GM19193 (cell line): ENCODE data around the gene CFAP43.

Source experiments
- POLR2A ChIP-seq: IDR thresholded peaks from 4 replicates; pipeline ENCODE4 v1.6.1; 2011; ENCODE audit not compliant: insufficient read depth, insufficient read length; ENCODE audit errors: extremely low read depth

Gene CFAP43, protein sequence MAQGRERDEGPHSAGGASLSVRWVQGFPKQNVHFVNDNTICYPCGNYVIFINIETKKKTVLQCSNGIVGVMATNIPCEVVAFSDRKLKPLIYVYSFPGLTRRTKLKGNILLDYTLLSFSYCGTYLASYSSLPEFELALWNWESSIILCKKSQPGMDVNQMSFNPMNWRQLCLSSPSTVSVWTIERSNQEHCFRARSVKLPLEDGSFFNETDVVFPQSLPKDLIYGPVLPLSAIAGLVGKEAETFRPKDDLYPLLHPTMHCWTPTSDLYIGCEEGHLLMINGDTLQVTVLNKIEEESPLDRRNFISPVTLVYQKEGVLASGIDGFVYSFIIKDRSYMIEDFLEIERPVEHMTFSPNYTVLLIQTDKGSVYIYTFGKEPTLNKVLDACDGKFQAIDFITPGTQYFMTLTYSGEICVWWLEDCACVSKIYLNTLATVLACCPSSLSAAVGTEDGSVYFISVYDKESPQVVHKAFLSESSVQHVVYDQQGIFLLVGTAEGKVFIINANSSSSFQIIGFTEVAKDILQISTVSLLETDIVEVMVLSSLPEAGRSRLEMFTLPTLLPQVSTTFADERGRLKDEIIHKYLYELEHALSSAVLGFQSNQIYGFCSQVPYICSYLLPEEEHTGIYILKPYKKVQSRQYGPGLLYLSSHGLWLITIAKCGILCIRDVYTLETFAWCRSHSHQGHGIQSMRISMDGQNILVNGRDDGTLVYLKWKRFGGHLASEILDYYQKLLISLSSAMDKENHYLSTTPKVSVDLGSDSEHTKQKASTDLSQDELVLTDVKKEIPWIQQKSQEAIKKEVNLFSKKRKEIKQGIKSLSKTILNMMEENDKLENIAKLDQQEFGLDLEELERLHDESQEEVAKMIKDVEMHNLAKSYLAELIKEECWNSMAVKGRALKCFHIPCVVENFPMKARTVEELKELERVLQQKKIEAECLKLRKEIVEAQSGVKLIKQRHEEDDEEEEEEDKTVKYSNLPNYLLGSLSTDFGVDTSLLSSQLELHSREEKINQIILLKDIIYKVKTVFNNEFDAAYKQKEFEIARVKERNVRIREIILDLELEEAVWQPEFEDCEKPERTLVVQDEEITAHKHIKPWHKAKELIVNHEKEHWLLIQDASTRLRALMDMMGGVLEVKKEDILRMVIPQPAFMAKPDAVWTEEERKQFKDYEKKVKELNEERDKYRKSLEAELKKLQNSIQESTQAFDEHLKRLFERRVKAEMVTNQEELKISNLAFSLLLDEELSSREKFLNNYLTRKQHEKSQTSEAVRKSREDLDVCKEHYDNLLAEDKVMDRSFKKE (N-terminal part only)

DNA sequence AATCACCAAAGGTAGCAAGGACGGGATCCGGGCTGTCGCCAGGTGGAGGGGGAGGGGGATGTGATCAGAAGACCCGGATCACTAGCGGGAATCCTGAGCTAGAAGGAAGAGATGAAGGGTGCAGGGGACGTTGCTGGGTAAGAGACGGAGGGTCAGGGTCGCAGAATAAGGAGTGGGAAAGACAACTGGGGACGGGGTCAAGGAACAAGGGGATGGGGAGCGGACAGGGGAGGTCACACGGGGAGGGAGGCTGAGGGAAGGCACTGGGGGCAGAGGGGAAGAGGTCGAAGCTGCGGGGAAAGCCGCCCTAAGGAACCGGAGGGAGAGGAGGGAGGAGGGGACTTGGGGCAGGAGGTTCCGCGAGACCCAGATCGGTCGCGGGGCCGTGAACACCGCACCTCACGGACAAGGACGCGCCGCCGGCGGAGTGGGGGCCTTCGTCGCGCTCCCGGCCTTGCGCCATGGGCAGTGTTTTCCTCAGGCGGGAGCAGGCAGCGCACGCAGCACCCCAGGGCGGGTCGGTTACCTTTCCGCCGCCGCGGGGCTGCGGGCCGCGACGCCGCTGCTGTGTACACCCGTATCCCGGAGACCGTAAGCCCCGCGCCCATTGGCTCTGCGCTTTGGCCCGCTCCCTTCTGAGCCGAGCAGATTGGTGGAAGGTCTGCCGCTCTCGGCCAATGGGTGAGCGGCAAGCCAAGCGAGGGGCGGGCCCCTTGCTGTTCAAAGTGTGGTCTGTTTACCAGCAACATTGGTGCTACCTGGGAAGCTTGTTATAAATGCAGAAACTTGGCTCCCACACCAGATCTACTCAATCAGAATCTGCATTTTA, at the start of gene CFAP43:
TSS of gene CFAP43 (minus strand) at position 581 of the 829 bp plus-strand sequence. CDS start at position 463, 118 bp downstream.
- no peak for TF ChIP-seq POLR2A

DNA sequence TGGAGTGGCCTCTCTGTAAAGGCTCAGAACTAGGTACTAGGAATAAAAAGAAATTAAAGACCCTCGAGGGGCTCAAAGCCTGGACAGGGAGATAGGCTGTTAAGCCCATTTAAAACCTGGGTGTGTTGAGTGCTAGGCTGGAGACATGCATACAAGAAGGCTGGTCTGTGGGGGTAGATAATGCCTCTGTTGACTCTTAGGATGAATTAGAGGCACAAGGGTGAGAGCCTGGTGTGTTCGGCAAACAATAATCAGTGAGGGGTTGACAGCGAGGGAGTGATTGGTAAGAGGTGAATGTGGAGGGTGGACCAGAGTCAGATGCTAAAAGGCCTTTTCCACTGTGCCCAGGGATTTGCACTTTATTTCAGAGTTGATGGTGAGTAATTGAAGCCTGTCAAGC, 49.5 kb upstream of the CFAP43 start:
- TF ChIP-seq POLR2A: no peak

DNA sequence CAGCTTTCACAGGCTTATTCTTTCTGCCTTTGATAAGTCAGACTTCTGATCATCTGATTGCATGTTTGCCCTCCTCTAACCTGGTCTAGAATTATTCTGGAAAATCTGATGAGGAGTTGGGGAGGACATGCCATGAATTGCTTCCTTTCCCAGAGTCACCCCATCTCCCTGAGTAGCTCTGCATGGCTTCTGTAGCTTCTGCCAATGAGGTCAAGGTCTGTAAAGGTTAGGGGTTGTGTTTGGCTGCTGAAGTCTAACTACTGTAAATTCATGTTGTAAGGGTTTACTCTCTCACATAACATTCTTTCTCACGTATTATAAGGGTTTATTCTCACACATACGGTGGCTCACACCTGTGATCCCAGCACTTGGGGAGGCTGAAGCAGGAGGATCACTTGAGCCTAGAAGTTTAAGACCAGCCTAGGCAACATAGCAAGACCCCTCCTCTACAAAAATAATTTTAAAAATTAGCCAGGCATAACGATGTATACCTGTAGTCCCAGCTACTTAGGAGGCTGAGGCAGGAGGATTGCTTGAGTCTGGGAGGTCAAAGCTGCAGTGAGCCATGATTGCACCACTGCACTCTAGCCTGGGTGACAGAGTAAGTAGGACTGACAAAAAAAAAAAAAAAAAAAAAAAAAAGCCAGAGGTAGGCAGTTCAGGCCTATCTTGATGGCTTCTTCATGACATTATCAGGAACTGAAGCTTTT, 47.5 kb upstream of the CFAP43 start:
- TF ChIP-seq POLR2A: no peak

DNA sequence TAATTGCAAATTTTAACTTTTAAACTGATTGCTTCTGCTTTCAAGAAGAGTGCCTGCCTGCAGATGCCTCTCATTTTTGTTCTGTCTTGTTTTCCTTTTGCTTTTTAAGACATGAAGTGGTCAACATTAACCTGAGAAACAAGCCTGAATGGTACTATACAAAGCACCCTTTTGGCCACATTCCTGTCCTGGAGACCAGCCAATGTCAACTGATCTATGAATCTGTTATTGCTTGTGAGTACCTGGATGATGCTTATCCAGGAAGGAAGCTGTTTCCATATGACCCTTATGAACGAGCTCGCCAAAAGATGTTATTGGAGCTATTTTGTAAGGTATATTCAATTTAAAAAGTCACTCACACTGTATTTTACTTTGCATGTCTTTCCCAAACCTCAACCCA, 45.6 kb upstream of the CFAP43 start:
- TF ChIP-seq POLR2A: no peak

DNA sequence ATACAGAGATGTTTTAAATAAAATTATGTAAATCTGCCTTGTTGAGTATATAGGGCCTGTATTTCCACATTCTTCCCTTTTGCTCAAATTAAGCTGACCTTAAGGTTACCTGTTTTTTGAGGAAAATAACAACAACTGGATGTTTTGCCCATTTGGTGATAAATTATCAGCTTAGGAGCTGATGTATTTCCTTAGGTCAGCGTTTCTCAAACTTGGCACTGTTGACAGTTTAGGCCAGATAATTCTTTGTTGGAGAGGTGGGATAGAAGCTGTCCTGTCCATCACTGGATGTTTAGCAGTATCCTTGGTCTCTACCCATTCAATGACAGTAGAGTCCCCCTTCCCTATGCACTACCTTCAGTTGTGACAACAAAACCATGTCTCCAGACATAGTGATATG, 44.0 kb upstream of the CFAP43 start:
- no peak for TF ChIP-seq POLR2A

DNA sequence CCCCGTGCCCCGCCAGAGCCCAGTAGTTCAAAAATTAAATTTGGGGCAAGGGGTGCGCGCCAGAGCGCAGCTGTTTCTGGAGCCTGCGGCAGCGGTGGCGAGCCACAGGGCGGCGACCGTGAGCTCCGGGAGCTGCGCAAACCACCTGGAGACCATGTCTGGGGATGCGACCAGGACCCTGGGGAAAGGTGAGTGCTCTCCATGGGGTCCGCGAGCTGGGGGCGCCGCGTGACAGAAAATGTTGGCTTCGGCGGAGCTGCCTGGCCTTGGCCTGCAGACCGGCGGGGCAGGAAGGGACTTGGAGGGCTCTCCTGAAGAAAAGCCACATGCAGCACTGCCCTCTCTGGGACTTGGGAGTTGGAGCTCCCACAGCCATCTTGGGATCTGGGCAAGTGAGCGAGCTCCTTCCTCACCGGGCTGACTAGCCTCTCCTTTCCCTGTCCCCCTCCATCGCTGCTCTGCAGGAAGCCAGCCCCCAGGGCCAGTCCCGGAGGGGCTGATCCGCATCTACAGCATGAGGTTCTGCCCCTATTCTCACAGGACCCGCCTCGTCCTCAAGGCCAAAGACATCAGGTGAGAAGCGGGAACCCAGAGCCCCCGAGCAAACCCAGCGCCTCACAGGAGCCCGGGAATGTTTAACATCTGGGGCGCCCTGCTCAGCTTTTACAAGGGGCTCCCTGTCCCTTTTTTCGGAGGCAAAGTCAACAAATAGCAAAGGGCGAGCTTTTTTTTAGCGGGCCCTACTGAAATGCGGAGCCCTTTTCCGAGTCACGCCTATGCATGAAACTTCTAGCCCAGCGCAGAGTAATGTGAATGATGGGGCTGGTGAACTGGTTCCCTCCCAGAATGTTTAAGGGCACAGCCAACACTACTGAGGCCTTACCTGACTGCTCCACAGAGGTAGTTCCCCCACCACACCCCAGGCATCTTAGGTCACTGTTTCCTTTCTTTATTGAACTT, 42.9 kb upstream of the CFAP43 start:
- TF ChIP-seq POLR2A: no peak

DNA sequence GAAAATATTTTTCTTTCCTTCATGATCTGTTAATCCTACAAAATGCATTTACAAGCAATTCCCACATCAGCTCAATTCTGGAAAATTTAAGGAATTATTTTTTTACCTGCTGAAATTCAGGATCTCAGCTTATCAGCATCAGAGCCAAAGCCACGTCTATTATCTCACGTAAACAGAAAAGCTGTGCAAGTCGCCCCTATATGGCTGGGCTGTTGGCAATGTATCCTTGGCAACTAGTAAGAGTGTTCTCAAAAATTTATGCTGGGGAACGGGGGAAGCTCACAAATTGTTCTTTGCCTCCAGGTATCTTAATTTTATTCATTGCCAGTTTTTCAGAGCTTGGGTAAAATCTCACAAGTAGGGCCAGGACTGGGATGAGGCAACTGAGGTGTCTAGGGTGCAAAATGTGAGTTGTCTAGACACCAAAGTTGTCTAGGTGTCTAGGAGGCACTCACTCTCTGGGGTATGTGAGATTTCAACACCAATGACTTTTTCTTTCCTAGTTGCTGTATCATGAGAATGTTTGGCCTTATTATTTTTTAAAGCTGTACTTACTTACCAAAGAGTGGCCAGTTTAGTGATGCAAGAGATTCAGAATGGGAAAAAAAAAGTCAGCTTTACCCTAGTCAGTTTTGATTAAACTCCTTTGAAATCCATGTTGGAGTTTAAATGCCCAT, 41.9 kb upstream of the CFAP43 start:
- no peak for TF ChIP-seq POLR2A

DNA sequence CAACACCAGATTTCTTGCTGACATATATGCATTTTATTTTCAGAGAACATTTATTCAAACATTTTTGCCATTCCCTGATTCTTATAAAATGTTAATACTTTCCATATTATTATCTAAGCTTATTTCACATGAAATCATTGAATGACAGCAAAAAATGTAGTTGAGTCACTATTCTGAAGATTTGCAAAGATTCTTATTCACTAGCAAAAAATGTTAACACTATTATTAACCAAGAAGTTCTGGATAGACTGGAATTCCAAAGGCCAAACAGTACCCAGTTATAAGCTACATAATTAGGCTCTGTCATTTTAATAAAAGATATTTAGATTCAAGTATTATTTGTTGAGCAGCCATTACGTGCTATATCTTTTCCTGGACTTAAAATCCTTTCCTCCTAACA, 41.1 kb upstream of the CFAP43 start:
- no peak for TF ChIP-seq POLR2A

DNA sequence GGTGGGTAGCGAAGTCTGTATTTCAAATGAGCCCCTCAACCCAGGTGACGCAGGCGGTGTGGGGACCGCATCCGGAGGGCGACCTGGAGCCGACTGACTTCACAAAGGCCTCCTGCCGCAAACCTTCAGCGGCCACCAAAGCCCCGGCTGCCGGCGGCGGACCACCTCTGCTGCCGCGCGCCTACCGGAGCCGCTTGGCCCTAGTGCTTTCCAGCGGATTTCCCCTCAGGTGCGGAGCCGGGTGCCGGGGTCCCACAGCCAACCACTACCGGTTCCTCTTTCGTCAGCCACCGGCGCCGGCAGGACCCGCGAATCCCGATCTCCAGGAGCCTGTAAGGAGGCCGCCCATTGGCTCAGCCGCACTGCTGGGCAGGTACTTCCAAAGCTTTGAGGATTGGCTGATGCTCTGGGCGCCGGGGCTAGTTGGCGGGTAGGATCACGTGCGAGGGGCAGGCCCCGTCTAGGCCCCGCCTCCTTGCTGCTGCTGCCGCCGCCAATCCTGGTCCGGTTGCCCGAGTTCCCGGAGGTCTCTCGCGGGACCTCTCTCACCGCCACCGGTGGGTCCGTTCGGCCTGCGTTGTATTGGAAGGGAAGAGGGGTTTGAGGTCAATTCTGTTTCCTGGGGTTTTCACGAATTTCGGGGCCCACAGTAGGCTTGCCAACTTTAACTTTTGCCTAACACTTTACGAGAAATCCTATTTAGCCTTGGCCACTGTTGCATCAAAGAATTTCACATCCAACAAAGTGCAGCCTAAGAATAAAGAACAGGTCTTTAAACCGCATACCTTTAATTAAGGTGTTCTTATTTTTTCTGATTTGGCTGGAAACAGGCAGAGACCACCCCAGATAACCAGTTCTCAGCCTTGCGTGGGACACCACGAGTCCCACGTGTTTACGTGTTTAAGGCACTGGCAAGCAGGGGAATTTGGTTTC, 36.8 kb upstream of the CFAP43 start, which contains the start of gene GSTO2:
TSS of gene GSTO2 (plus strand) at position 472 of the 933 bp plus-strand sequence. CDS start 5,732 bp downstream, outside the sequence.
- peak; percentile 95 for TF ChIP-seq POLR2A

DNA sequence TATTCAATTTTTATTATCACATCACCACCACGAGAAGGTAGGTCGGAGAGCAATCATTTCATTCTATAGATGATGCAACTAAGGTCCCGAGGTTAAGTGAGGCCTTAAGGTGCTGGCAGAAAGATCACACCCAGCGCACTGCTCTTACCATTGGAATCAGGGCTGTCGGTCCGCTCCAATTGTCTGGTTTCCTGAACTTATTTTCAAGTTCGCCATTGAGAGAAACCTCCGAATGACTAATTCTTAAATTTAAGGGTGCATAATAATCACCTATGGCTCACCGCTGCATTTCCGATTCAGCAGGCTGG, 36.2 kb upstream of the CFAP43 start:
- no peak for TF ChIP-seq POLR2A
